Tibial nerve (tissue), 4 donors: ENCODE measurements around the gene LCMT1. TPM values are rescaled to one million over a fixed set of nuclear protein-coding genes. Genes with fewer than 3 reads are reported as not detected.
"Not testable (repeated sequence)": the region's sequence is repeated elsewhere in the genome, so short reads cannot be mapped to it uniquely, and the experiment has no call there.

ENCODE experiments used
- DNase-seq, 2 donors: peaks; one replicate each; pipeline ENCODE4 v3.0.0-alpha.2; 2019; ENCODE audit warnings: low spot score in 2 of 2
- H3K27ac ChIP-seq, 4 donors: fragments of 200-600 bp; sonication (generic) in 3 of 4; one replicate each; pipeline ENCODE4 v1.5.1; 2017 to 2019; ENCODE audit warnings: mild to moderate bottlenecking in 1 of 4
- H3K27me3 ChIP-seq, 2 donors: fragments of 200-600 bp; sonication (generic) in 1 of 2; one replicate each; pipeline versions ENCODE4 v1.5.1 to v1.6.0; 2017 to 2019
- H3K36me3 ChIP-seq, 3 donors: fragments of 200-600 bp; sonication (generic); one replicate each; pipeline ENCODE4 v1.5.1; 2018 to 2019
- H3K4me1 ChIP-seq, 4 donors: fragments of 200-600 bp; sonication (generic) in 3 of 4; one replicate each; pipeline ENCODE4 v1.5.1; 2017 to 2019
- H3K4me3 ChIP-seq, 4 donors: fragments of 200-600 bp; sonication (generic) in 3 of 4; one replicate each; pipeline ENCODE4 v1.5.1; 2017 to 2019; ENCODE audit warnings: mild to moderate bottlenecking in 1 of 4, moderate library complexity in 1 of 4
- H3K9me3 ChIP-seq, 4 donors: fragments of 200-600 bp; sonication (generic) in 3 of 4; one replicate each; pipeline ENCODE4 v1.5.1; 2017 to 2019
- EP300 ChIP-seq, 2 donors: sonication (generic); formaldehyde crosslinking; IDR thresholded peaks; one replicate each; pipeline ENCODE4 v1.6.1; 2017; ENCODE audit warnings: antibody characterized with exemption in 2 of 2, mild to moderate bottlenecking in 1 of 2
- POLR2A ChIP-seq, 2 donors: fragments of 450-650 bp; IDR thresholded peaks; one replicate each; pipeline ENCODE4 v1.6.1; 2017; ENCODE audit warnings: antibody characterized with exemption in 2 of 2, mild to moderate bottlenecking in 2 of 2, moderate library complexity in 2 of 2
- WGBS, 2 donors: methylation state at CpG; one replicate each; pipeline ENCODE4 v1.1.5; 2018; 5-methylcytosine and 5-hydroxymethylcytosine counted together
- total RNA-seq, 4 donors: library from RNA; depleted of rRNA; stranded (reverse); fragments of >200 nt; gene quantifications; one replicate each; pipeline ENCODE4 v1.1.0, GENCODE V29; 2016
- TF ChIP-seq, protein P1 (sequence below), 5 experiments: fragments of 200-600 bp in 3 of 5; fragments of 450-650 bp in 2 of 5; sonication (generic) in 3 of 5; IDR thresholded peaks; one replicate each; pipeline ENCODE4 v1.5.1; 2016 to 2019; ENCODE audit warnings: antibody characterized with exemption in 5 of 5, mild to moderate bottlenecking in 3 of 5, moderate library complexity in 2 of 5

LCMT1 gene
- 10 to 100 TPM; 21.6 to 56.4 (median 33.8) TPM for total RNA-seq

DNA sequence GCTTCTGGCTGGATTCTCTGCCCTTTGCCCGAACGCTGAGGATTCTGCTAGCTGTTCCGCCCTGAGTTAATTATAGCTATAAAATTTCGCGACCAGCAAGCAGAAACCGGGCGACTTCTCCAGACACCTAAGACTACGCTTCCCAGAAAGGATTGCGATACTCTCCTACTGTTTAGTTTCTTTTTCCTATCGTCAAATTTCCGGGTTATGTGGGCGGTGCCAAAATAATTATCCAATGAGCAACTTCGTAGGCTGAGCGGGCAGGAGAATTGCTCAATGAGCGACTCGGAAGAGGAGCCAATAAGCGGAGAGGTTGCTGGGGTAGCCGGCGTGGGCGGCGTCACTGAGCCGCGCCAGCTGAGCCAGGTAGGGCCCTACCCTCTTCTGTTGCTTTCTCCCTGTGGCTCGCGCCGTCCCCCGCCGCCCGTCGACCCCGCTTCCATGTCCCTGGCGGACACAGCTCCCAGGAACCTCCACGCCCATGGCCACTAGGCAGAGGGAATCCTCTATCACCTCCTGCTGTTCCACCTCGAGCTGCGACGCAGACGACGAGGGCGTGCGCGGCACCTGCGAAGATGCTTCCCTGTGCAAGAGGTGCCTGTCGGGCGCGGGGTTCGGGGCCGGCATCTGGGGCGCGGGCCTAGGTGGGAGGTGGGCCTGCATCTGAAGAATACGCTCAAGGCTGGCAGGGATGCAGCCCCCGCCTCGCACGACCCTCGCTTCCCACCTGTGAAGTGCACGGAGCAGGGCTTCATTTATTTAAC is at the start of gene LCMT1:
Gene LCMT1 (plus strand): TSS at position 340 of the 764 bp plus-strand sequence. CDS start 142 bp downstream, at position 482.
- Histone ChIP-seq H3K36me3 (peaks cover 0 to 17% (median 0%) of the 10 kb centered on the region in 3 donors), H3K4me1 (peaks cover 3 to 55% (median 25%) of the 10 kb centered on the region in 4 donors), H3K27me3 (no peaks in the 10 kb centered on the region), H3K4me3 (peak within 1 kb of the TSS; percentile 71 to 86 (median 82)), H3K9me3 (no peaks in the 10 kb centered on the region), H3K27ac (peak within 1 kb of the TSS; percentile 55 to 84 (median 75))
- WGBS, 2 donors: 1% methylated on average over 40 to 48 of the region's 55 CpGs
- TF ChIP-seq, protein P1, sequence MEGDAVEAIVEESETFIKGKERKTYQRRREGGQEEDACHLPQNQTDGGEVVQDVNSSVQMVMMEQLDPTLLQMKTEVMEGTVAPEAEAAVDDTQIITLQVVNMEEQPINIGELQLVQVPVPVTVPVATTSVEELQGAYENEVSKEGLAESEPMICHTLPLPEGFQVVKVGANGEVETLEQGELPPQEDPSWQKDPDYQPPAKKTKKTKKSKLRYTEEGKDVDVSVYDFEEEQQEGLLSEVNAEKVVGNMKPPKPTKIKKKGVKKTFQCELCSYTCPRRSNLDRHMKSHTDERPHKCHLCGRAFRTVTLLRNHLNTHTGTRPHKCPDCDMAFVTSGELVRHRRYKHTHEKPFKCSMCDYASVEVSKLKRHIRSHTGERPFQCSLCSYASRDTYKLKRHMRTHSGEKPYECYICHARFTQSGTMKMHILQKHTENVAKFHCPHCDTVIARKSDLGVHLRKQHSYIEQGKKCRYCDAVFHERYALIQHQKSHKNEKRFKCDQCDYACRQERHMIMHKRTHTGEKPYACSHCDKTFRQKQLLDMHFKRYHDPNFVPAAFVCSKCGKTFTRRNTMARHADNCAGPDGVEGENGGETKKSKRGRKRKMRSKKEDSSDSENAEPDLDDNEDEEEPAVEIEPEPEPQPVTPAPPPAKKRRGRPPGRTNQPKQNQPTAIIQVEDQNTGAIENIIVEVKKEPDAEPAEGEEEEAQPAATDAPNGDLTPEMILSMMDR (IDR thresholded peaks at IDR 0.05): peak in 1 of 5 experiments; percentile 30
- TF ChIP-seq EP300 (IDR thresholded peaks at IDR 0.05) (peak; percentile 49 to 87), POLR2A (IDR thresholded peaks at IDR 0.05) (peak; percentile 14 to 74)
- DNase-seq: peak; percentile 81 to 97

DNA sequence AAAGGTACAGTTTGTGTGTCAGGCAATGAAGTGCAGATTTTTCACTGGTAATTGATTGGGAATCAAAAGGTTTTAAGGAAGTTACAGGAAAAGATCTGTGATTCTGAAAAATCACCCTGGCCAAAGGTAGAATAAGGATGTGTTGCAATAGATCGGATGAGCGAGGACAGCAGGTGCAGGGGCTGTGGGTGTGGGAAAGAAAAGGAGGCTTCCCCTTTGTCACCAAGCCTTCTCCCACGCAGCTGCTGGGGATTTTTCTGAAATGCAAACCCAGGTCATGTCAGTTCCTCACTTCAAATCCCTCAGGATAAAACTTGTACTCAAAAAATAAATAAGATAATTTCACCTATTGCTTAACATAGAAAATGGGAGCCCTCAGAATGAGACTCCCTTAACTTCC is 48.4 kb upstream of the LCMT1 start:
- peak overlapping the region in 2 of 4 donors; percentile 93 to 95 for H3K27ac ChIP-seq
- no peaks in the 10 kb centered on the region for H3K36me3 ChIP-seq
- no peaks in the 10 kb centered on the region for H3K27me3 ChIP-seq
- 64 to 74% methylated on average over 3 of the region's 3 CpGs for WGBS, 2 donors
- H3K4me1 ChIP-seq: peaks cover 0 to 34% (median 11%) of the 10 kb centered on the region in 4 donors
- no peaks in the 10 kb centered on the region for H3K9me3 ChIP-seq
- DNase-seq: no peak
- TF ChIP-seq POLR2A (IDR thresholded peaks at IDR 0.05) (no peak), EP300 (IDR thresholded peaks at IDR 0.05) (no peak)
- TF ChIP-seq, protein P1 (IDR thresholded peaks at IDR 0.05): no peak
- H3K4me3 ChIP-seq: no peak overlapping the region

DNA sequence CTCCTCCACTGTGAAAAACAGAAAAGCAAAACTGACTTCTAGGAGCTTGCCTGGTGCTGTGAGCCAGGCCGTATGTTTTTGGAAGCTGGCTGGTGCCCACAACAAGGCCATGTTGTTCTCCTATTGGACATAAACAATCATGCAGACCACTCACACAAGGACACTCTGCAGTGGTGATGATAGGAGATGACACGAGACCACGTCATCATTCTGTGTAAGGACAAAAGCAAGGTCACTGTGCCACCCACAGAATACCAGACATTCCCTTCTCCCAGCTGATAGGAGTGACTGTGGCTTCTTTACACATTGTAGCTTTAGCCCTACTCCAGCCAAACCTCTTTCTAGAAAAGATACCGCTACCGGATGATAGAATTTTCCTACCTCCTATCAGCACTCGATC is 47.7 kb upstream of the LCMT1 start:
- H3K4me1 ChIP-seq: peaks cover 0 to 34% (median 11%) of the 10 kb centered on the region in 4 donors
- no peak overlapping the region for H3K4me3 ChIP-seq
- no peaks in the 10 kb centered on the region for H3K36me3 ChIP-seq
- TF ChIP-seq, protein P1 (IDR thresholded peaks at IDR 0.05): no peak
- TF ChIP-seq POLR2A (IDR thresholded peaks at IDR 0.05): no peak
- no peak for TF ChIP-seq EP300 (IDR thresholded peaks at IDR 0.05)
- H3K27ac ChIP-seq: peak overlapping the region in 3 of 4 donors; percentile 45 to 95 (median 93)
- no peaks in the 10 kb centered on the region for H3K9me3 ChIP-seq
- H3K27me3 ChIP-seq: no peaks in the 10 kb centered on the region
- no peak for DNase-seq
- 66 to 69% methylated on average over 6 of the region's 6 CpGs for WGBS, 2 donors

DNA sequence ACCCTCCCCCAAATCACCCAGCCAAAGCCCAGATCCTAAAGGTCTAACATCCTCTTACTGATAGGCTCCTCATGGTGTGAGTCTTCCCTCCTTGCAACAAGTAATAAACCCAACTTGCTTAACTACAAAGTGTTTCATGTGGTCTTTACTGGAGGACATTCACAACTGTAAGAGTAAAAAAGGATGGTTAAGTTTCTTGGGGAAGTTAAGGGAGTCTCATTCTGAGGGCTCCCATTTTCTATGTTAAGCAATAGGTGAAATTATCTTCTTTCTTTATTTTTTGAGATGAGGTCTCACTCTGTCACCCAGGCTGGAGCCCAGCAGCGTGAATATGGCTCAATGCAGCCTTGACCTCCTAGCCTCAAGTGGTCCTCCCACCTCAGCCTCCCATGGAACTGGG is 47.3 kb upstream of the LCMT1 start:
- 71 to 83% methylated on average over 1 of the region's 1 CpG for WGBS, 2 donors
- not testable (repeated sequence) for DNase-seq
- H3K27ac ChIP-seq: peak overlapping the region; percentile 17 to 95 (median 71)

DNA sequence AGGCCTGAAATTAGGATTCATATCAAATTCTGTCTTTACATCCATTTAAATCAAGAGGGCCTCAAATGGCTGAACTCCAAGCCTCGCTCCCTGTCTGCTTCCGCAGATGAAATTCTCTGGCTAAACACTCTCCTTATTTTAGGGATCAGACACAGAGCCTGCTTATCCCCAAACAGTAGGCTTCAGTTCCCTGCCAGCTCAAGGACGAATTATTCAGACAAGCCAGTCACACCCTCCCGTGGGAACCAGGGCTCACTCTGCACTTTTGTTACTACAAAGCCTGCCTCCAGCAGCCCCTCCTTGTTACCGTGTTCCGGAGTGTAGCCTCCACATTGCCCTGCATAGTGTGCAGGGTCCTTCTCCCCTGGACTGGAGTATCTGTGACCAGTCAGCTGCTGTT is 46.6 kb upstream of the LCMT1 start:
- DNase-seq: no peak
- 44 to 53% methylated on average over 6 of the region's 6 CpGs for WGBS, 2 donors
- Histone ChIP-seq H3K9me3 (no peaks in the 10 kb centered on the region), H3K36me3 (no peaks in the 10 kb centered on the region), H3K27me3 (no peaks in the 10 kb centered on the region), H3K4me1 (peaks cover 0 to 34% (median 11%) of the 10 kb centered on the region in 4 donors), H3K27ac (peak overlapping the region; percentile 17 to 95 (median 71)), H3K4me3 (no peak overlapping the region)
- TF ChIP-seq EP300 (IDR thresholded peaks at IDR 0.05) (peak in 1 of 2 donors; percentile 30), POLR2A (IDR thresholded peaks at IDR 0.05) (no peak)
- TF ChIP-seq, protein P1 (IDR thresholded peaks at IDR 0.05): no peak

More for the DNA sequence above, 47.3 kb upstream of the LCMT1 start:
- not testable (repeated sequence) for H3K4me3 ChIP-seq, H3K27me3 ChIP-seq, H3K36me3 ChIP-seq, H3K9me3 ChIP-seq
- H3K4me1 ChIP-seq: peaks cover 0 to 34% (median 11%) of the 10 kb centered on the region in 4 donors
